ENCODE results near the gene CFAP210.
"Not testable (repeated sequence)": the region's sequence is repeated elsewhere in the genome, so short reads cannot be mapped to it uniquely, and the experiment has no call there.

CFAP210 gene

GRCh38 chr2:169647496-169647895, 46.7 kb downstream of the CFAP210 start:
- Mint-ChIP-seq H3K36me3 (ENCODE audit: low read depth) (no peaks in the 10 kb centered on the region), H3K4me1 (ENCODE audit: low read depth) (no peaks in the 10 kb centered on the region), H3K27ac (no peak overlapping the region), H3K4me3 (no peak overlapping the region), H3K27me3 (ENCODE audit: low read depth) (peaks cover 8% of the 10 kb centered on the region), H3K9me3 (no peaks in the 10 kb centered on the region)

GRCh38 chr2:169644173-169644572, 50.0 kb downstream of the CFAP210 start:
- Mint-ChIP-seq H3K27me3 (ENCODE audit: low read depth) (peaks cover 1% of the 10 kb centered on the region), H3K4me3 (no peak overlapping the region), H3K9me3 (no peaks in the 10 kb centered on the region), H3K27ac (no peak overlapping the region), H3K36me3 (ENCODE audit: low read depth) (peaks cover 2% of the 10 kb centered on the region), H3K4me1 (ENCODE audit: low read depth) (no peaks in the 10 kb centered on the region)

- Mint-ChIP-seq H3K27me3 (ENCODE audit: low read depth) (no peaks in the 10 kb centered on the region), H3K36me3 (ENCODE audit: low read depth) (peaks cover 5% of the 10 kb centered on the region), H3K4me1 (ENCODE audit: low read depth) (no peaks in the 10 kb centered on the region), H3K9me3 (no peaks in the 10 kb centered on the region), H3K27ac (no peak overlapping the region), H3K4me3 (no peak overlapping the region)
Measured at GRCh38 chr2:169641464-169641863, 52.7 kb downstream of the CFAP210 start.

GRCh38 chr2:169640104-169640503, 54.1 kb downstream of the CFAP210 start:
- Mint-ChIP-seq H3K27ac (no peak overlapping the region), H3K27me3 (ENCODE audit: low read depth) (no peaks in the 10 kb centered on the region), H3K4me1 (ENCODE audit: low read depth) (no peaks in the 10 kb centered on the region), H3K4me3 (no peak overlapping the region), H3K36me3 (ENCODE audit: low read depth) (peaks cover 5% of the 10 kb centered on the region), H3K9me3 (no peaks in the 10 kb centered on the region)

- Mint-ChIP-seq H3K27ac (no peak overlapping the region), H3K27me3 (ENCODE audit: low read depth) (no peaks in the 10 kb centered on the region), H3K4me3 (no peak overlapping the region), H3K4me1 (ENCODE audit: low read depth) (no peaks in the 10 kb centered on the region), H3K9me3 (no peaks in the 10 kb centered on the region), H3K36me3 (ENCODE audit: low read depth) (peaks cover 15% of the 10 kb centered on the region)
Measured at GRCh38 chr2:169637620-169638019, 56.6 kb downstream of the CFAP210 start.

- Mint-ChIP-seq H3K27ac (no peak overlapping the region), H3K27me3 (ENCODE audit: low read depth) (no peaks in the 10 kb centered on the region), H3K9me3 (no peaks in the 10 kb centered on the region), H3K4me3 (no peak overlapping the region), H3K36me3 (ENCODE audit: low read depth) (peaks cover 16% of the 10 kb centered on the region), H3K4me1 (ENCODE audit: low read depth) (no peaks in the 10 kb centered on the region)
Measured at GRCh38 chr2:169636440-169637097, 57.6 kb downstream of the CFAP210 start.

- H3K4me3 Mint-ChIP-seq, result no peak overlapping the region
- no peak overlapping the region for H3K27ac Mint-ChIP-seq
- peaks cover 9% of the 10 kb centered on the region for H3K4me1 Mint-ChIP-seq (ENCODE audit: low read depth)
- H3K9me3 Mint-ChIP-seq, result no peaks in the 10 kb centered on the region
- no peaks in the 10 kb centered on the region for H3K27me3 Mint-ChIP-seq (ENCODE audit: low read depth)
- peaks cover 26% of the 10 kb centered on the region for H3K36me3 Mint-ChIP-seq (ENCODE audit: low read depth)
Measured at GRCh38 chr2:169625781-169626180, 68.4 kb downstream of the CFAP210 start.

- H3K4me1 Mint-ChIP-seq (ENCODE audit: low read depth), result peaks cover 13% of the 10 kb centered on the region
- no peak overlapping the region for H3K4me3 Mint-ChIP-seq
- H3K27me3 Mint-ChIP-seq (ENCODE audit: low read depth), result no peaks in the 10 kb centered on the region
- H3K9me3 Mint-ChIP-seq, result peaks cover 8% of the 10 kb centered on the region
- H3K36me3 Mint-ChIP-seq (ENCODE audit: low read depth), result peaks cover 40% of the 10 kb centered on the region
- H3K27ac Mint-ChIP-seq, result no peak overlapping the region
Measured at GRCh38 chr2:169623235-169623634, 71.0 kb downstream of the CFAP210 start.

- H3K36me3 Mint-ChIP-seq (ENCODE audit: low read depth), result peaks cover 59% of the 10 kb centered on the region
- no peak overlapping the region for H3K27ac Mint-ChIP-seq
- H3K4me1 Mint-ChIP-seq (ENCODE audit: low read depth), result peaks cover 15% of the 10 kb centered on the region
- no peaks in the 10 kb centered on the region for H3K27me3 Mint-ChIP-seq (ENCODE audit: low read depth)
- H3K4me3 Mint-ChIP-seq, result no peak overlapping the region
- H3K9me3 Mint-ChIP-seq, result peaks cover 20% of the 10 kb centered on the region
Measured at GRCh38 chr2:169620509-169620908, 73.7 kb downstream of the CFAP210 start.

- H3K27ac Mint-ChIP-seq, result no peak overlapping the region
- H3K27me3 Mint-ChIP-seq (ENCODE audit: low read depth), result no peaks in the 10 kb centered on the region
- H3K36me3 Mint-ChIP-seq (ENCODE audit: low read depth), result peaks cover 62% of the 10 kb centered on the region
- no peak overlapping the region for H3K4me3 Mint-ChIP-seq
- peaks cover 20% of the 10 kb centered on the region for H3K9me3 Mint-ChIP-seq
- H3K4me1 Mint-ChIP-seq (ENCODE audit: low read depth), result peaks cover 13% of the 10 kb centered on the region
Measured at GRCh38 chr2:169619946-169620345, 74.3 kb downstream of the CFAP210 start.

- not testable (repeated sequence) for H3K4me3 Mint-ChIP-seq; H3K27ac Mint-ChIP-seq; H3K27me3 Mint-ChIP-seq (ENCODE audit: low read depth); H3K4me1 Mint-ChIP-seq (ENCODE audit: low read depth)
- Mint-ChIP-seq H3K36me3 (ENCODE audit: low read depth) (peaks cover 78% of the 10 kb centered on the region), H3K9me3 (peaks cover 20% of the 10 kb centered on the region)
Measured at GRCh38 chr2:169615982-169616381, 78.2 kb downstream of the CFAP210 start.

GRCh38 chr2:169613876-169614275, 80.3 kb downstream of the CFAP210 start:
- Mint-ChIP-seq H3K9me3 (peaks cover 19% of the 10 kb centered on the region), H3K36me3 (ENCODE audit: low read depth) (peaks cover 76% of the 10 kb centered on the region), H3K4me1 (ENCODE audit: low read depth) (peaks cover 6% of the 10 kb centered on the region)

GRCh38 chr2:169609264-169609663, 84.9 kb downstream of the CFAP210 start:
- Mint-ChIP-seq H3K27ac (no peak overlapping the region), H3K36me3 (ENCODE audit: low read depth) (peaks cover 46% of the 10 kb centered on the region), H3K4me3 (no peak overlapping the region), H3K9me3 (no peaks in the 10 kb centered on the region), H3K4me1 (ENCODE audit: low read depth) (no peaks in the 10 kb centered on the region), H3K27me3 (ENCODE audit: low read depth) (no peaks in the 10 kb centered on the region)

More at GRCh38 chr2:169613876-169614275, 80.3 kb downstream of the CFAP210 start:
- Mint-ChIP-seq H3K4me3 (no peak overlapping the region), H3K27ac (no peak overlapping the region), H3K27me3 (ENCODE audit: low read depth) (no peaks in the 10 kb centered on the region)

GRCh38 chr2:169599568-169599967, 94.6 kb downstream of the CFAP210 start:
- no peak overlapping the region for H3K27ac Mint-ChIP-seq
- no peak overlapping the region for H3K4me3 Mint-ChIP-seq
- H3K9me3 Mint-ChIP-seq, result no peaks in the 10 kb centered on the region
- H3K27me3 Mint-ChIP-seq (ENCODE audit: low read depth), result no peaks in the 10 kb centered on the region
- H3K4me1 Mint-ChIP-seq (ENCODE audit: low read depth), result peaks cover 6% of the 10 kb centered on the region
- H3K36me3 Mint-ChIP-seq (ENCODE audit: low read depth), result peaks cover 5% of the 10 kb centered on the region

GRCh38 chr2:169598982-169599381, 95.2 kb downstream of the CFAP210 start:
- no peaks in the 10 kb centered on the region for H3K27me3 Mint-ChIP-seq (ENCODE audit: low read depth)
- H3K4me1 Mint-ChIP-seq (ENCODE audit: low read depth), result peaks cover 6% of the 10 kb centered on the region
- H3K36me3 Mint-ChIP-seq (ENCODE audit: low read depth), result peaks cover 1% of the 10 kb centered on the region
- H3K4me3 Mint-ChIP-seq, result no peak overlapping the region
- no peak overlapping the region for H3K27ac Mint-ChIP-seq
- H3K9me3 Mint-ChIP-seq, result no peaks in the 10 kb centered on the region

- H3K4me3 Mint-ChIP-seq; H3K9me3 Mint-ChIP-seq; H3K36me3 Mint-ChIP-seq (ENCODE audit: low read depth); H3K27ac Mint-ChIP-seq; H3K27me3 Mint-ChIP-seq (ENCODE audit: low read depth); H3K4me1 Mint-ChIP-seq (ENCODE audit: low read depth): not testable (repeated sequence)
Measured at GRCh38 chr2:169596546-169596945, 97.7 kb downstream of the CFAP210 start.

Data from T-helper 1 cell treated with Interleukin-12 subunit alpha and Interleukin-12 subunit beta and Interleukin-4 antibody, amounts not matched to agents 30 μg/mL and 1 μg/mL, for 36 hours (primary cell).